ENCODE results near the gene EFCAB6. TPM values are rescaled to one million over a fixed set of nuclear protein-coding genes. Genes with fewer than 3 reads are reported as not detected.

EFCAB6 gene
- total RNA-seq, 2 experiments from 2014 or later = 0.15 to 0.21 TPM

DNA sequence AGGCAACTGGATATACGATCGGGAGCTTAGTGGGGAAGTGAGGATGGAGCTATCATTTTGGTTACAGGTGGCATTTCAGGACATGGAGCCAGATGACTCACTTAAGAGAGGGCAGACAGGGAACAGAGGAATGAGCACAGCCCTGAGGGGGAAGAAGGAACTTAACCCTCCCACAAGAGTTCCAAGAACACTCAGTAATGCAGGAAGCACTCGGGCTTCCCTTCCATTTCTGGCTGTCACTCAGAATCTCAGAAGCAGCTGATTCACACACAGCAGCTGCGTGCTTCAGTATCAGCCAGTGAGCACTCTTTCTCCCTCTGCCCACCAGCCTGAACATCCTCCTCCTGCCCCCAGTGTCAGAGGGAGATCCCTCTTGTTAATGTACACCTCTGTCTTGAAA is 34.8 kb downstream of the EFCAB6 start:
- Mint-ChIP-seq H3K4me3 (no peak overlapping the region), H3K9me3 (no peaks in the 10 kb centered on the region), H3K27ac (no peak overlapping the region), H3K4me1 (ENCODE audit: low read depth) (no peaks in the 10 kb centered on the region), H3K27me3 (ENCODE audit: low read depth) (no peaks in the 10 kb centered on the region), H3K36me3 (ENCODE audit: low read depth) (no peaks in the 10 kb centered on the region)
- CTCF ChIA-PET = no interaction called here
- intact Hi-C loops (cut with micrococcal nuclease) = no loop called here
- DNase-seq = no peak

DNA sequence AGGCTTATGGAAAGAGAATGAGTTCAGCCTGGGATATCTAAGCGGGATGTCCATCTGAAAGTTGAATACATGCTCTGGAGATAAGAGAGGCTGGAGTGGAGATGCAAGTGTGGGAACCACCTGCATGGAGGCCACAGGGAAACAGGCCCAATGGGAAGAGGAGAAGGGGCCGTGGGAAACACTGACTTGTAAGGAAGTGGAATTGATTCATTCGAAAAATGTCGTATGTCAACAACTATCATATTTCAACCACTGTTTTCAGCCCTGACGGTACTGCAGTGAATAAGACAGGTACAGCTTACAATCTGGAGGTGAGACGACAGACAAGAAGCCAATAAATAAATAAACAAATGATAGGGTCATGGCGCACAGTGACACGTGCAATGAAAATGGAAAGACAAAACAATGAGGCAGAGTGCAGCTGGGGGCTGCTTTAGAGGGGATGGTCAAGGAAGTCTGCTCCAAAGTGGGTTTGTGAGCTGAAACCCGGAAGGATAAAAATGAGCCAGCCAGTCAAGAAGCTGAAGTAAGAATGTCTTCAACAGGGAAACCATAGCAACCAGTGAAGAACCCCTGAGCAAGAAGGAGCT is 35.9 kb downstream of the EFCAB6 start:
- CTCF ChIA-PET = no interaction called here
- Mint-ChIP-seq H3K9me3 (no peaks in the 10 kb centered on the region), H3K27me3 (ENCODE audit: low read depth) (no peaks in the 10 kb centered on the region), H3K4me3 (no peak overlapping the region), H3K4me1 (ENCODE audit: low read depth) (no peaks in the 10 kb centered on the region), H3K27ac (no peak overlapping the region), H3K36me3 (ENCODE audit: low read depth) (no peaks in the 10 kb centered on the region)
- no peak for DNase-seq
- intact Hi-C loops (cut with micrococcal nuclease) = no loop called here

DNA sequence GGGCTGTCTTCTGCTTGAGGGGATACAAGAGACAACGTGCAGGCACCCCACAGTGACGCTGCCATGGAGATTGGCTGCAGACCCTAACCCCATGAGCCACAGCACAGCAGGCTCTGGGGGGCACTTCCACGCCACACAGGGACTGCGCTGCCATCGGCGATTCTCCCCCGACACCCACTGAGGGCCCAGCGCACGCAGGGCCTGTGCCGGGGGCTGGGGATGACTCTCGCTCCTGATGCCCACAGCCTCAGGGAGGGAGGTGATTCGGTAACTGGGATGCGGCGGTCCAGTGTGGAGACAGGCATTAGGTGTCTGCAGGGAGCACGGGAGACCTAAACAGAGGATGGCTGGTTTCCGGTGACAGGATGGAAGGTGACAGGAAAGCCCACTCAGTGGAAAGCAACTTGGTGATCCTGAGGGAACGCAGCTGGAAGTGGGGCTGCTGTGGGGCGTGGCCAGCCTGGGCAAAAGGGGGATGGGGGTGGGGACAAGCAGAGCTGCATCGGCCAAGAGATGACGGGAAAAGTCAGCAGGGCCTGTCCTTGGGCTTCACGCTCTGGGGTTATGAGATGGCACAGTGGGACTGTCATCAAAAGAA is 37.7 kb downstream of the EFCAB6 start:
- Mint-ChIP-seq H3K4me3 (no peak overlapping the region), H3K27me3 (ENCODE audit: low read depth) (no peaks in the 10 kb centered on the region), H3K27ac (no peak overlapping the region), H3K36me3 (ENCODE audit: low read depth) (no peaks in the 10 kb centered on the region), H3K9me3 (no peaks in the 10 kb centered on the region), H3K4me1 (ENCODE audit: low read depth) (no peaks in the 10 kb centered on the region)
- CTCF ChIA-PET = interaction anchor here (0.7 to 0.9 kb wide), 2 partner anchors 8 to 26 kb away, joined by 3 to 4 read pairs; no protein-coding TSS in a partner anchor
- intact Hi-C loops (cut with micrococcal nuclease) = no loop called here
- DNase-seq = no peak

DNA sequence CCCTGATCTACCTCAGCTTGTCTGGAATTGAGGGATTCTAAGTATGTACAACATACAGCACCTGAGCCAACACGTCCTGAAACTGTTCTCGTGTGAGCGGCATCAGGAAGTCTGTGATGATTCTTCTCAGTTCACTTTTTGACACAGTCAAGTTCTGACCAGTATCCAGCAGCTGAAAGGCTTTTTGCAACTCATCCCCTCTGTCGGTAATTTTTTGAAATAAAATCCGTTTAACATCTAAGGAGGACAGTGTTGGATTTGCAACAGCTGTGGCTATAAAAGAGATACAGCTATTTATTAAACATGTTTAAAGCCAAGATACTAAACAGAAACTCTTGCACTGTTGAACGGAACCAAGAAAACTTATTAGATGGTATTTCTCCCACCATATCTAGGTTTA is 39.3 kb downstream of the EFCAB6 start:
- Mint-ChIP-seq H3K4me3 (no peak overlapping the region), H3K9me3 (no peaks in the 10 kb centered on the region), H3K27ac (no peak overlapping the region), H3K27me3 (ENCODE audit: low read depth) (no peaks in the 10 kb centered on the region), H3K36me3 (ENCODE audit: low read depth) (no peaks in the 10 kb centered on the region), H3K4me1 (ENCODE audit: low read depth) (no peaks in the 10 kb centered on the region)
- no peak for DNase-seq
- CTCF ChIA-PET = interaction anchor here (0.9 kb wide), 1 partner anchor 12 kb away, joined by 5 read pairs; no protein-coding TSS in a partner anchor
- intact Hi-C loops (cut with micrococcal nuclease) = no loop called here

DNA sequence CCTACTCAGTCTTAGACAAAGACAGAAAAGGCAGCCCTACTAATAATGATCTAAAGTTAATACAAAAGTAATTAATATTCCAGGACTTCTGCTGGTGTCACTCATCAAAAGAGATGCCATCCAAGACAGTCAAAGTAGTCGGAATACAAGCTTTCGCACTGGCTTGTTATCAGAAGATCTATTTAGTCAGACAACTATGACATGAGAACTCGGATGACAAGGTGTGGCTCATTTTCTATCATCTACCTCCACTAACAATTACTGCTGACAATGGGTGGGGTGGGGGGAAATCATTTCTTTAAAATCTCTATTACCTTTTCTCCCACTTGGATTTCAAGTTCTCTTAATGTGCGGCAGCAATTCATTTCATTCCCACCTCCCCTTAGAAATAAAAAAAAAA is 56.7 kb downstream of the EFCAB6 start:
- H3K4me3 Mint-ChIP-seq = no peak overlapping the region
- intact Hi-C loops (cut with micrococcal nuclease) = no loop called here
- no peak overlapping the region for H3K27ac Mint-ChIP-seq
- no peaks in the 10 kb centered on the region for H3K36me3 Mint-ChIP-seq (ENCODE audit: low read depth)
- CTCF ChIA-PET = no interaction called here
- H3K4me1 Mint-ChIP-seq (ENCODE audit: low read depth) = no peaks in the 10 kb centered on the region
- DNase-seq = no peak
- H3K9me3 Mint-ChIP-seq = no peaks in the 10 kb centered on the region
- H3K27me3 Mint-ChIP-seq (ENCODE audit: low read depth) = peaks cover 7% of the 10 kb centered on the region

DNA sequence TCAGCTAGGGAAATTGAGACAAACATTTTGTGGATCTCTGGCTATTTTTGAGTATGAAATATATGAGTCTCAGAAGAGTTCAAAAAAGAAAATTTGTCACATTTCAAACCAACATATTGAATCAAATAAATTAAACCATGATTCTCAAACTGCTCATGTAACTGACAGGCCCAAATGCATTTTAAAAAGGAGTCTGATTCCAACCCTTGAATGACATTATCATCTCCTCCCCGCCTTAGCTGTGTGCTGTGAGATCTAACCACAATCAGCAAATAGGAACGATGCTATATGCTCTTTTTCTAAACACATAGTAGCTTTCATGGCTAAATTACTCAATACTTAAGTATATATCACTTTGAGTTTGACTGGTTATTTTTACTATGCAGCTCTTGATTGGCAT is 57.1 kb downstream of the EFCAB6 start:
- Mint-ChIP-seq H3K4me1 (ENCODE audit: low read depth) (no peaks in the 10 kb centered on the region), H3K36me3 (ENCODE audit: low read depth) (no peaks in the 10 kb centered on the region), H3K27me3 (ENCODE audit: low read depth) (peaks cover 7% of the 10 kb centered on the region), H3K27ac (no peak overlapping the region), H3K9me3 (no peaks in the 10 kb centered on the region), H3K4me3 (no peak overlapping the region)
- intact Hi-C loops (cut with micrococcal nuclease) = no loop called here
- DNase-seq = no peak
- CTCF ChIA-PET = no interaction called here

DNA sequence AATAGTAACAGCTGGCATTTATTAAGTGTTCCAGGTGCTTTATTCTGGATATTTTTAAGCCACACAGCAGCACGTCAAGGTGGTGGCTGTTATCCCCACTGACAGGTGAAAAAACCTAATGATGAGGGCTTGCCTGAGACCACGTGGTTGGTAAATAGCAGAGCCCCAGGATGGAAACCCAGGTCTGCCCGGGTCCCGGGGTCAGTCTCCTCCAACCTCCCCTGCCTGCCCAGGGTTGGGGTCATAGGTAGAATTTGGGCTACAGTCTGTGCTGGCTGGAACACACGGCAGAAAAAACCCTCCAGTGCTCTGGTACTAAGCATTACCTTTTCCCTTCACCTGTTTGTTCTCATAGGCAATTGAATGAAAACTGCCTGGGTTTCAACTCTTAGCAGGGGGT is 57.9 kb downstream of the EFCAB6 start:
- DNase-seq = no peak
- intact Hi-C loops (cut with micrococcal nuclease) = no loop called here
- Mint-ChIP-seq H3K27me3 (ENCODE audit: low read depth) (peaks cover 7% of the 10 kb centered on the region), H3K36me3 (ENCODE audit: low read depth) (no peaks in the 10 kb centered on the region), H3K9me3 (no peaks in the 10 kb centered on the region), H3K4me3 (no peak overlapping the region), H3K4me1 (ENCODE audit: low read depth) (no peaks in the 10 kb centered on the region), H3K27ac (no peak overlapping the region)
- CTCF ChIA-PET = no interaction called here

DNA sequence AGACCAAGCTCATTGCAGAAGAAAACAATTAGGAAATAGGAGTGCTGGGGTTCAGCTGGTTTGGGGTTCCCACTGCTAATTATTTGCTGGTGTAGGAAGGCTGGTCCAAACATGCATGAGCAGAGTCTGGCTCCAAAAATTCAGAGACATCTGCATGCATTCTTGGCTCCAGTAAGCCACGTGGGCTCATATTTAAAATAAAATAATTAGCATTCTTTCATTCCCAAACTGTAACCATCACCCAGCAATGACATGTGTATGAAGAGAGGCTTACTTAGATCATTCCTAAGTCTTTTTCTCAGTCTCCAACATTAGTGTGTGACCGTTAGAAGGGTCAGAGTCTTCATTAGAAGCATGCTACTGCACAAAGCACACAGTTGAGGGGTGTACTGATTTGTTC is 58.4 kb downstream of the EFCAB6 start:
- no peak for DNase-seq
- Mint-ChIP-seq H3K36me3 (ENCODE audit: low read depth) (no peaks in the 10 kb centered on the region), H3K9me3 (no peaks in the 10 kb centered on the region), H3K27me3 (ENCODE audit: low read depth) (peaks cover 7% of the 10 kb centered on the region), H3K4me3 (no peak overlapping the region), H3K4me1 (ENCODE audit: low read depth) (no peaks in the 10 kb centered on the region), H3K27ac (no peak overlapping the region)
- intact Hi-C loops (cut with micrococcal nuclease) = no loop called here
- CTCF ChIA-PET = no interaction called here

DNA sequence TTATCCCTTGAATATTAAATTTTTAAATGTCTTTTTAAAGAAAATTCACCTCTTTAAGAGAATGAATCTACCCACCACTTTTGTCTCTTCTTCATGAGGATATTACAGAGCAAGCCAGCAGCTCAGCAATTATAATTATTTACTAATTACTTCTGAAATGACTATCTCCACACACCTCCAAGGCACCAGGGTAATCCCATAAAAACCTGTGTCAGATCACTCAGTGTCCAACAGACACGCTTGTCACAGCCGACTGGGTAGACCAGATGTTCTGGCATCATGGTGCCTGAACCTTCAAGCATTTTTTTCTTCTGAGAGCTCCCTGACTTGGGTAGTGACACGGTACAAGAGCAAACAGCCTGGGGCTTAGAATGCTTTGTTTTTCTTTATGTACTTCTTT is 61.4 kb downstream of the EFCAB6 start:
- H3K27ac Mint-ChIP-seq = no peak overlapping the region
- H3K9me3 Mint-ChIP-seq = no peaks in the 10 kb centered on the region
- H3K4me3 Mint-ChIP-seq = no peak overlapping the region
- intact Hi-C loops (cut with micrococcal nuclease) = no loop called here
- H3K4me1 Mint-ChIP-seq (ENCODE audit: low read depth) = no peaks in the 10 kb centered on the region
- CTCF ChIA-PET = no interaction called here
- DNase-seq = no peak
- H3K27me3 Mint-ChIP-seq (ENCODE audit: low read depth) = peaks cover 5% of the 10 kb centered on the region
- H3K36me3 Mint-ChIP-seq (ENCODE audit: low read depth) = no peaks in the 10 kb centered on the region

DNA sequence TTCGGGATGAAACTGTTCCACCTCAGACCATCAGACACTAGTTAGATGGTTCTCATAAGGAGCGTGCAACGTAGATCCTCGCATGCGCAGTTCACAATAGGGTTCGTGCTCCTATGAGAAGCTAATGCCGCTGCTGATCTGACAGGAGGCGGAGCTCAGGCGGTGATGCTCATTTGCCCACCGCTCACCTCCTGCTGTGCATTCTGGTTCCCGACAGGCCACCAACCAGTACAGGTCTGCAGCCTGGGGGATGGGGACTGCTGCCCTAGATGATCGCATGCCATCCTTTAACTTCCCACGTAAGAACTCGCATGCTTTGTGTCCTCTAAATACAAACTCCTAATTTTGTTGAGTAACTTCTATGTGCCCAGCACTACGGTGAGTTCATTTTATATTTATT is 62.6 kb downstream of the EFCAB6 start:
- intact Hi-C loops (cut with micrococcal nuclease) = no loop called here
- DNase-seq = no peak
- Mint-ChIP-seq H3K27ac (no peak overlapping the region), H3K4me1 (ENCODE audit: low read depth) (no peaks in the 10 kb centered on the region), H3K9me3 (no peaks in the 10 kb centered on the region), H3K27me3 (ENCODE audit: low read depth) (peaks cover 5% of the 10 kb centered on the region), H3K4me3 (no peak overlapping the region), H3K36me3 (ENCODE audit: low read depth) (no peaks in the 10 kb centered on the region)
- CTCF ChIA-PET = interaction anchor here (1.0 kb wide), 1 partner anchor 24 kb away, joined by 3 read pairs; no protein-coding TSS in a partner anchor

DNA sequence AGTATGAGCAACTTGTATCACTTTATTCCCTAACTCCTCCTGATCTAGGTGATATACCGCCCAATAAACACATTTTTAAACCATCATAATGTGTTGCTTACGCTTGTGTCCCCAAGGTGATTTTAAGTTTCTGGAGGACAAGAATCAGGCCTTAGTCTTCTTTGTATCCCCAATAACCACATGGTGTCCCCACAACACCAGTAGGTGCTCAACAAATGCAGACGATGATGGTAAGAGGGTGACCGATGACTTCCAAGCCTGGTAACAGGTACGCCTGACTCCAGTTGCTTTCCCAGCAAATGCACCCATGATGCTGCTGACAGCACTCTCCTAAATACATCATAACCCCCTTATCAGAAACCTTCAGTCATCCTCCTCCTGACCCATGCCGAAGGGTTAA is 64.2 kb downstream of the EFCAB6 start:
- H3K27ac Mint-ChIP-seq = no peak overlapping the region
- DNase-seq = no peak
- no peak overlapping the region for H3K4me3 Mint-ChIP-seq
- CTCF ChIA-PET = no interaction called here
- H3K27me3 Mint-ChIP-seq (ENCODE audit: low read depth) = peaks cover 5% of the 10 kb centered on the region
- no peaks in the 10 kb centered on the region for H3K9me3 Mint-ChIP-seq
- no peaks in the 10 kb centered on the region for H3K36me3 Mint-ChIP-seq (ENCODE audit: low read depth)
- H3K4me1 Mint-ChIP-seq (ENCODE audit: low read depth) = no peaks in the 10 kb centered on the region
- intact Hi-C loops (cut with micrococcal nuclease) = no loop called here

DNA sequence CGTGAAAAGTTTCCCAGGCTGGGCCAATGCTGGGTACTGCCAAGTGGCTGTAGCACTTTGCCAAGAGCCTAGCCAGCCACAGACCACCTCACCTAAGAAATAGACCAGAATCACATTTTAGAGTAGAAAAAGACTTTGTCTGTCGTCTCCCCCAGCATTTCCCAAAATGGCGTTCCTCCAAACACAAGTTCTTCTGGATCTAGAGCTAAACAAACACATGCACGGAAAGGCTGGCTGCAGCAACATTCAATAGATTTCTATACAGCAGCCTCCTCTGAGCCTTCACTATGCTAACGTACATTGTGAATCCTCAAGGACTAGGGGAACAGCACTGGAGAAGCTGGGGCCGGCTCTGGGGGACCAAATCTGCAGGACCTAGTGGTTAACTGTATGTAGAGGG is 65.0 kb downstream of the EFCAB6 start:
- no peaks in the 10 kb centered on the region for H3K9me3 Mint-ChIP-seq
- peaks cover 5% of the 10 kb centered on the region for H3K27me3 Mint-ChIP-seq (ENCODE audit: low read depth)
- no peak overlapping the region for H3K27ac Mint-ChIP-seq
- H3K4me1 Mint-ChIP-seq (ENCODE audit: low read depth) = no peaks in the 10 kb centered on the region
- DNase-seq = no peak
- CTCF ChIA-PET = interaction anchor here (0.5 kb wide), 1 partner anchor 238 kb away, joined by 3 read pairs; no protein-coding TSS in a partner anchor
- no peaks in the 10 kb centered on the region for H3K36me3 Mint-ChIP-seq (ENCODE audit: low read depth)
- no peak overlapping the region for H3K4me3 Mint-ChIP-seq
- intact Hi-C loops (cut with micrococcal nuclease) = no loop called here

DNA sequence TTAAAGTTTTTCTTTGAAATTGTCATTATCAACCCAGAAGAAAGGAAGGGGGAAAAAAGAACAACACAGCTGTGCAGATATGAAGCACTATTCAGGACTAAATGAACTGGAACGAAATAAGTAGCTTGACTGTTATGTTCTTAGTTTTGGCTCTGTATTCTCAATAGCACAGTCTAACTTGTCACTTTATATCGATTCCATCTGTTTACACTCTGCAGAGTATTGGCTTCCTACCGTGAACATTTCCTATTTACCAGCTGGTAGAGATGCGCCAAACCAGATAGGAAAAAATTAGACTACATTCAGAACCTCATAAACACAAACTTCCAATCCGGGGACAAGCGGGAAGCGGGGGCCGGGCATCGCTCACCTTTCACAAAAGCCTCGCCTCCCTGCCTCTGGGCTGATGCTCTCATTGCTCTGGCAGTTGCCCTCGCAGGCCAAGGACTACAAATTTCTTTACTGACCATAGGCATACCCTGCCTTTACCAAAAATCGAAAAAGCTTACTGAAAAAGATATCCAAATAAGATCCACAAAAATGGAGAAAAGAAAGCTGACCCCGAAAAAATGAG is 66.2 kb downstream of the EFCAB6 start:
- Mint-ChIP-seq H3K27me3 (ENCODE audit: low read depth) (peaks cover 5% of the 10 kb centered on the region), H3K36me3 (ENCODE audit: low read depth) (no peaks in the 10 kb centered on the region), H3K4me3 (no peak overlapping the region), H3K9me3 (no peaks in the 10 kb centered on the region), H3K27ac (no peak overlapping the region), H3K4me1 (ENCODE audit: low read depth) (no peaks in the 10 kb centered on the region)
- CTCF ChIA-PET = no interaction called here
- DNase-seq = no peak
- intact Hi-C loops (cut with micrococcal nuclease) = no loop called here
